GM18873 (cell line): ENCODE results near the gene POLRMT.

Experiments used
- ATAC-seq: cut with Tn5 transposase; IDR thresholded peaks from one replicate; pipeline ENCODE4 v1.9.1; 2021; ENCODE audit warnings: mild to moderate bottlenecking, moderate library complexity, moderate number of reproducible peaks; ENCODE audit not compliant: unreplicated experiment, low FRiP score

Gene POLRMT

DNA sequence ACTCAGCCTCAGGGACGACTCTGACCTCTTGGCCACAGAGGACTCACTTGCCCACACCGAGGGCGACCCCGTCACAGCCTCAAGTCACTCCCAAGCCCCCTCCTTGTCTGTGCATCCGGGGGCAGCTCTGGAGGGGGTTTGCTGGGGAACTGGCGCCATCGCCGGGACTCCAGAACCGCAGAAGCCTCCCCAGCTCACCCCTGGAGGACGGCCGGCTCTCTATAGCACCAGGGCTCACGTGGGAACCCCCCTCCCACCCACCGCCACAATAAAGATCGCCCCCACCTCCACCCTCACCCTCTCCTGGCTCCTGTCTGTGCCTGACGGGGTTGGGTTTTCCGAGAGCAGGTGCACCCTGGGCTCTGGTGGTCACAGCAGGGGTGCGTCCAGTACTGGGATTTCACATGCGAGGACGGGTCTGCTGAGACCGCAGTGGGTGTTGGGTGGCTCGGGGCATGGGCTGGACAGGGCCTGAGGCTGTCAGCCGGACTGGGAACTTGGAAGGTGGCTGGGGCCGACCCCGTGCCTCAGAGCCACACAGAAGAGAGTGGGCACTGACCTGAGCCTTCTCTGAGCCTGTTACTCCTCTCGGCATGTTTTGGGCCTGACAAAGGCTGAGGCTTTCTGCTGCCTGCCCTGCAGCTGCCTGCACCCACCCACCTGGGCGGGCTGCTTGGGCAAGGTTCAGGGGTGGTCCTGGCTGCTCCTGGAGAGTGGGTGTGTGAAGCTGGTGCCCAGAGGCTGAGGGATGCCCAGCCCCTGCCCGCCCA, 50.0 kb downstream of the POLRMT start:
- ATAC-seq = no peak

DNA sequence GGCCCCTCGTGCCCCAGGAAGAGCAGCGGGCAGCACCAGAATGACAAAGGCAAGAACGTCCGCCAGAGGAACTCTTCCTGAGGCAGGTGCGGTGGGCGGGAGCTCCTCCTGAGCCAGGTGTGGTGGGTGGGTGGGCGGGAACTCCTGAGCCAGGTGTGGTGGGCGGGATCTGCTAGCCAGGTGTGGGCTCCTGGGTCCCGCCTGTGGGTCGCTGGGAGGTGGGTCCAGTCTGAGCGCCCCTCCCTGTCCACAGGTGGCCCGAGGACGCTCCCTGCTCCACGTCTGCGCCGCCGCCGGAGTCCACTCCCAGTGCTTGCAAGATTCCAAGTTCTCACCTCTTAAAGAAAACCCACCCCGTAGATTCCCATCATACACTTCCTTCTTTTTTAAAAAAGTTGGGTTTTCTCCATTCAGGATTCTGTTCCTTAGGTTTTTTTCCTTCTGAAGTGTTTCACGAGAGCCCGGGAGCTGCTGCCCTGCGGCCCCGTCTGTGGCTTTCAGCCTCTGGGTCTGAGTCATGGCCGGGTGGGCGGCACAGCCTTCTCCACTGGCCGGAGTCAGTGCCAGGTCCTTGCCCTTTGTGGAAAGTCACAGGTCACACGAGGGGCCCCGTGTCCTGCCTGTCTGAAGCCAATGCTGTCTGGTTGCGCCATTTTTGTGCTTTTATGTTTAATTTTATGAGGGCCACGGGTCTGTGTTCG, 50.7 kb downstream of the POLRMT start:
- ATAC-seq = no peak

DNA sequence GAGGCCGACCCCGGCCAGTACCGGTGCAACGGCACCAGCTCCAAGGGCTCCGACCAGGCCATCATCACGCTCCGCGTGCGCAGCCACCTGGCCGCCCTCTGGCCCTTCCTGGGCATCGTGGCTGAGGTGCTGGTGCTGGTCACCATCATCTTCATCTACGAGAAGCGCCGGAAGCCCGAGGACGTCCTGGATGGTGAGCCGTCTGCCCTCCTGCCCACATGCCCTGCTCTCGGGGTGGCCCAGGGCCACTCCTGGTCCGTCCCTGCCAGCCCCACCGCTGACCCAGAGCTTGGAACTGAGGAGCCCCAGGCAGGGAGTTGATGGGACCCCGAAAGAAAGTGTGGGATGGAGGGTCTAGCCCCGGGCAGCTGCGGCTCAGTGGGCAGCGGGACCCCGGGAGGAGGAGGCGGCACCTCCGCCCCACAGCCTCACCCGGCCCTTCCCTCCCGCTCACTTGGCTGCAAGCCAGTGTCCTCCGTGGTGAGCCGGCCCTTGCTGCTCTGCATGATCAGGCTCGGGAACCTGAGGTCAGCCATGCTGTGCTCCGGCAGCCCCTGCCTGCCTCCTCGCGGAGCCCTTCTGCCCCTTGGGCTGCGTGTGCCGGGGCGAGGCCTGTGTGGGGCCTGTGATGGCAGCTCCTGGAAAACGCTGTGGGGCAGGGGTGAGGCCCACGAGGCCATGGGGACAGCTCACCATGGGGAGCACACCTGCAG, 51.8 kb downstream of the POLRMT start:
- no peak for ATAC-seq

DNA sequence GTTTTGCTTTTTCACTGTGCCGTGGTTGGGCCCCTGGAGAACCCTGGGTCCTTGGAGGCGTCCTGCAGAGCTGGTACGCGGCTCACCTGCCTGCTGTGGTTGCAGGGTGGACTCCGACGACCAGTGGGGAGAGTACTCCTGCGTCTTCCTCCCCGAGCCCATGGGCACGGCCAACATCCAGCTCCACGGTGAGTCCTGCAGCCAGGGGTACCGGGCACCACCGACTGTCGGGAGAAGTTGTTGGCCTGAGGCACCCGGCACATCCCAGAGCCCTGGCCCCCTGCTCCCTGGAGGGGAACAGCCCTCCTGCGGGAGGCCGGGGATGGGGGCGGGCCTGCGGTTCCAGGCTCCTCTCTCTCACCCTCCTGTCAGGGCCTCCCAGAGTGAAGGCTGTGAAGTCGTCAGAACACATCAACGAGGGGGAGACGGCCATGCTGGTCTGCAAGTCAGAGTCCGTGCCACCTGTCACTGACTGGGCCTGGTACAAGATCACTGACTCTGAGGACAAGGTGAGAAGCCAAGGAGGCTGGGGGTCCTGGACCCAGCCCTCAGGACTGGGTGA, 53.0 kb downstream of the POLRMT start:
- ATAC-seq = no peak

DNA sequence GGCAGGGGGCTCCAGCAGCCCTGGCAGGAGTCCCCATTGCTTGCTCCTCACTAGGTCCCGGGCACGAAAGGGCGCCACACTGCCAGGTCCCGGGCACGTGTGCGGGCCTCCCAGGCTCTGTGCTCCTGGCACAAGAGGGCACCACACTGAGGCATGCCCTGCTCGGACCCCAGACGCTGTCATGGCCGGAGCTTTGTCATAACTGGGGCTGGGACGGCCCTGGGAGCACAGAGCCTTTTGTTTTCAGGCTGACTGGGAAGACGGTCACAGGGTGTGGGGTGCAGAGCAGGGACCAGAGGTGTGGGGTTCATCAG, 53.5 kb downstream of the POLRMT start:
- ATAC-seq = no peak

GRCh38 chr19:579111-579841, 54.1 kb downstream of the POLRMT start:
- no peak for ATAC-seq

DNA sequence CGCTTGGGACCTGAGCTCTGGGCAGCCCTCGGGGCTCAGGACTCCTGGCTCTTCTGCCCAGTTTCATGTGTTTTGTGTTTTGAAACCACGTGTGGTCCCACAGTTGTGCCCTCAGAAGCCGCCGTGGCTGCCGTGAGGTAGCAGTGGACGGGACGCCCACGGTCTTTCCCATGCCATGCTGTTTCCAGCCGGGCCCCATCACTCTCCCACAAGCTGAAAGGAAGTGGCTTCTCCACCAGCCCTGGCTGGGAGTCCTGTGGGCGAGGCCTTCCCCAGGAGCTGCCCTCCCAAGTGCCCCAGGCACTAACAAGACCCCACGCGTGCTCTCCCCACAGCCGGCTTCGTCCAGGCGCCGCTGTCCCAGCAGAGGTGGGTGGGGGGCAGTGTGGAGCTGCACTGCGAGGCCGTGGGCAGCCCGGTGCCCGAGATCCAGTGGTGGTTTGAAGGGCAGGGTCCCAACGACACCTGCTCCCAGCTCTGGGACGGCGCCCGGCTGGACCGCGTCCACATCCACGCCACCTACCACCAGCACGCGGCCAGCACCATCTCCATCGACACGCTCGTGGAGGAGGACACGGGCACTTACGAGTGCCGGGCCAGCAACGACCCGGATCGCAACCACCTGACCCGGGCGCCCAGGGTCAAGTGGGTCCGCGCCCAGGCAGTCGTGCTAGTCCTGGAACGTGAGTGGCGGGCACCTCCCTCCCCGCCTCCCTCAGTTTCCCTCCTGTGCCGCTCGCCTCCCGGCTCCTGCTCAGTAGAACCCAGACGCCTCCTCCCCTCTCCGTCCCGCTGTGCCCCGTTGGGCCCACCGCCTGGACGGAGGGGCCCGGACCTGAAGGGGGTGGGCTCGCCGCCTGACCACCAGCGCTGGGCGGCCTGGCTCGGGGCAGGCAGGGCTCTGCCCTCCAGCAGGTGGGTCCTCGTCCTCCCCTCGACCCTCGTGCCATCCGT, 55.6 kb downstream of the POLRMT start:
- no peak for ATAC-seq

- no peak for ATAC-seq
Measured at GRCh38 chr19:576768-577438, 56.4 kb downstream of the POLRMT start.

DNA sequence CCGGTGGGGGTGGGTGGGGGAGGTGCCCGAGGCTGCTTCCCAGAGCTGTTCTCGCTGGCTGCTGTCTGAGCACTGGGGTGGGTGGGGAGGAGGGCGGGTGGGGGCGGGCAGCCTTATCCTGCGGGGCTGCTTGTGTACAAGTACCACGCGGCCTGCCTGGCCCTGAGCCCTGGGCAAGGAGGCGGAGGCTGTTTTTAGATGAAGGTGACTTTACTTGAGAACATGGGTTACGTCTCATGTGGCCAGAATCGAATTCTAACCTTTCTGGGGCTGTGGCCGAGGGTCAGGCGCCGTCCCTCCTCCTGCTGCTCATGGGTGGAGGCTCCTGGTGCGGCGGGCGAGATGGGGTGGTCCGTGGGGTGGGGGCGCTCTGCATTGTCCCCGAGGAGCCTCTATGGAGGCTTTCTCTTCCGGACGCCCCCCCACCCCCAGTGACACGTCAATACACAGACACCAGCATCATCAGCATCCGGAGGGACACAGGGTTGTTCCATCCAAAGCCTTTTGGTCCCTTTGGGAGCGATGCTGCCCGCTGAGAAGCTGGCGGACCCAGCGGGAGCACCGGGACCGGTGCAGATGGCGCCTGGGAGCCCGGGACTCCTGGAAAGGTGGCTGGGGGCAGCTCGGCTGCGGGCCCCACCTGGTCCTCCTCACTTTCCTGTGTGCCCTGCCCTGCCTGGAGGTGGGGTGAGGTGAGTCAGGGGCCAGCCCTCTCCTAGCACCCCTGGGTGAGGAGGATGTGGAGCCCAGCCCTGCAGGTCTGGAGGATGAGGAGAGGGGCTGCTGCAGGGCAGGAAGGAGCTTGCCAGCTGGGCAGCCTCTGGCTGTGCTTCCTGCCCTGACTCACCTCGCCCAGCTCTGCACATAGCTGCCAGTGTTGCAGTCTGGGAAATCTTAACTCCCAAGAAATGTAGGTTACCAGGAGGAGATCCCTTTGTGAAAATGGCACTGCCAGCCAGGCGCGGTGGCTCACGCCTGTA, 57.5 kb downstream of the POLRMT start:
- no peak for ATAC-seq

GRCh38 chr19:574658-575526, 58.4 kb downstream of the POLRMT start:
- ATAC-seq = no peak

- no peak for ATAC-seq
Measured at GRCh38 chr19:573519-573825, 59.9 kb downstream of the POLRMT start.

DNA sequence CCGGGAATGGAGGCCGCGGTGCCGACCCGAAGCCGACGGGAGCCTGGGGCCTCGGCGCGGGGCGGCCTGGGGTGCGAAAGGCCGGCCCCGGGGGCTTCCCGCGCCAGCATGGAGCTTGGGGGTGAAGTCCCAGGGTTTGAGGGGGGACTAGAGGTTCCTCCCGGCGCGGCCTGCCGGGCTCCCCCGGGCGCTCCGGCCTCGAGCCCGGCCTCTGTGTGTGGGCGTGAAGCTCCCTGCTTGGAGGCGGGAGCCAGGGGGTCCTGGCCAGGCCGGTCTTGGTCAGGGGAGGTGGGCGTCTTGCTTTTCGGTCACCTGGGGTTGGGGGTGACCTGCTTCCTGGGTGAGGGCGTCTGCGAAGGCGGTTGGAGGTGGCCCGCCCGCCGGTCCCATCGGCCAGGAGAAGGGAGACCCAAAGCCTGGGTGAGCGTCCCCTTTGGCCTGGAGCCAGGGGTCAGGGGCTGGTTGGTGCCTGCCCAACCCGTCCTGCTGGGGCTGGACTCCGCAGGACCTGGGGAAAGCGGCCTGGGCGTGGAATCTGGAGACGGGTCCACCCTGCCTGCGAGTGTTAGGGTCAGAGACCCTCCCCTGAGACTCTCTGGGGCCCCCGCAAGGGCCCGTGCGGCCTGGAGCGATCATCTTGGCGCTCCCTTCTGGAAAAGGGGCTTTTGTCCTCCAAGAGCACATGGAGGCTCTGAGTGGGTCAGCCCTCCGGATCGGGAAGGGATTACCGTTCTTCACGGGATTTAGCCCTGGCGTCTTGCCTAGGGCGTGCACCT, 60.4 kb downstream of the POLRMT start:
- peak; percentile 30 for ATAC-seq

DNA sequence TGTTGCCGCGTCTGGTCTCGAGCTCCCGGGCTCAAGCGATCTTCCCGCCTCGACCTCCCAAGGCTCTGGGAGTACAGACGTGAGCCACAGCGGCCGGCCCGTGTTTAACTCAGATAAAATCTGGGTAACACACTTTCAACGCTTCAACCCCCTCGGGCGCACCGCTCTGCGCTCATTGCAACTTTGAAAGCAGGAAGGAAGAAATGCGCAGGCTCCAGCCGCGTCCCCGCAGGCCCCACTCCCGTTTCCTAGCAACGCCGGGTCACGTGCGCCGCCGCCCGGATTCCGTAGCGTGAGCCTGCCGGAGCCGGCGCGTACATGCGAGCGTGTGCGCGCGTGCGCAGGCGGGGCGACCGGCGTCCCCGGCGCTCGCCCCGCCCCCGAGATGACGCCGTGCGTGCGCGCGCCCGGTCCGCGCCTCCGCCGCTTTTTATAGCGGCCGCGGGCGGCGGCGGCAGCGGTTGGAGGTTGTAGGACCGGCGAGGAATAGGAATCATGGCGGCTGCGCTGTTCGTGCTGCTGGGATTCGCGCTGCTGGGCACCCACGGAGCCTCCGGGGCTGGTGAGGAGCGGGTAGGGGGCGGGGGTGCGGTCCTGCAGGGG, 61.1 kb downstream of the POLRMT start, which contains the start of gene BSG:
BSG (plus strand) TSS at position 457 of the 603 bp plus-strand sequence; CDS start at position 496, 39 bp downstream.
- peak; percentile 66 for ATAC-seq

GRCh38 chr19:571566-571974, 61.8 kb downstream of the POLRMT start:
- ATAC-seq = peak; percentile 6

DNA sequence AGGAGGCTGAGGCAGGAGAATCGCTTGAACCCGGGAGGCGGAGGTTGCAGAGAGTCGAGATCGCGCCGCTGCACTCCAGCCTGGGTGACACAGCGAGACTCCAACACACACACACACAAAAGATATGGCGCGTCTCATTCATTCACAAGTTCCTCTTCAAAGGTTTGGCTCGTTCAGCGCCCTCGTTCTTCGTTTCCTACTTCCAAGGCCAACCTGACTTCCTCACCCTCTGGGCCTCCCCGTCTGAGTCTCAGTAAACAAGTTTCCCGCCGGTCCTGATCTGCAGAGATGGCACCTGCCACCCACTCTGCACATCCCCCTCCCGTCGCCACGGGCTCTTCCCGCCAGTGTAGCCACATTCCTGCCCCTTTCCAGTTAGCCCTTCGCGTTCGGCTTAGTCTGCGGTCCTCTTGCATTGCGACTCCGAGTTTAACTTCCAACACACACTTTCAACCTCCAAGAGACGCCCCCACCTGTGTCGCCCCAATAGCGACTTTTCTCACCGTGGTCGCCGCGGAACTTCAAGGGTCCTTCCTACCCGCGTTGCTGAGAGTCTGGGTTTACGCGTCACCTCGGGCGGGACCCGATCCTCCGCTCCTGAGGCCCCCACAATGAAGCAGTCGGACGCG, 62.3 kb downstream of the POLRMT start:
- ATAC-seq = no peak
